Measurements from ENCODE around the gene HOXA4.

HOXA4 gene

GRCh38 chr7:27117887-27118491 lies 12.6 kb downstream of the HOXA4 start:
- 20% methylated on average over 15 of the region's 19 CpGs for WGBS
- H4K91ac ChIP-seq (ENCODE audit: low read length) = no peak overlapping the region
- no peak overlapping the region for H2BK12ac ChIP-seq (ENCODE audit: low read length in 2 of 2)
- peak overlapping the region; percentile 74 for H2AK5ac ChIP-seq (ENCODE audit: low read length, severe bottlenecking)
- peak overlapping the region; percentile 77 for H2BK5ac ChIP-seq (ENCODE audit: low read depth, low read length, poor library complexity, severe bottlenecking)
- no peaks in the 10 kb centered on the region for H3K79me1 ChIP-seq (replicated peaks; ENCODE audit: low read length, poor library complexity, severe bottlenecking)
- H3K4me1 ChIP-seq (ENCODE audit: control insufficient read depth, insufficient read depth, low read depth, low read length) = peaks cover 2% of the 10 kb centered on the region
- no peak overlapping the region for H3K14ac ChIP-seq (ENCODE audit: low read length in 2 of 2)
- H2BK15ac ChIP-seq (ENCODE audit: low read depth, poor library complexity, severe bottlenecking) = no peak overlapping the region
- peaks cover 18 to 34% of the 10 kb centered on the region in 2 experiments for H3K36me3 ChIP-seq (ENCODE audit: control insufficient read depth in 1 of 2, insufficient read depth in 2 of 2, low read depth in 1 of 2, low read length in 2 of 2)
- no peaks in the 10 kb centered on the region for H3K27me3 ChIP-seq (ENCODE audit: control insufficient read depth in 1 of 2, insufficient read depth in 1 of 2, low read length in 2 of 2)
- H3K23ac ChIP-seq (ENCODE audit: low read length in 2 of 2) = no peak overlapping the region
- H2BK120ac ChIP-seq (ENCODE audit: low read depth, low read length) = no peak overlapping the region
- no peak overlapping the region for H3K18ac ChIP-seq (ENCODE audit: low read depth in 1 of 2, low read length in 2 of 2)
- peak overlapping the region; percentile 99 for H3K27ac ChIP-seq (ENCODE audit: low read length, poor library complexity, severe bottlenecking)
- H4K8ac ChIP-seq (ENCODE audit: low read length) = no peak overlapping the region
- peak overlapping the region; percentile 91 for H3K4me2 ChIP-seq (ENCODE audit: low read length, poor library complexity, severe bottlenecking)
- H2AFZ ChIP-seq (ENCODE audit: low read depth, low read length) = no peak overlapping the region
- H3K9ac ChIP-seq (ENCODE audit: low read length) = peak overlapping the region; percentile 78
- peak; percentile 29 for DNase-seq
- no peak overlapping the region for H3K4ac ChIP-seq (ENCODE audit: low read depth in 1 of 2, low read length in 2 of 2)
- no peaks in the 10 kb centered on the region for H3K9me3 ChIP-seq (ENCODE audit: control insufficient read depth, low read length)
- H3K4me3 ChIP-seq (ENCODE audit: insufficient read depth in 1 of 2, low read depth in 1 of 2, low read length in 2 of 2) = peak overlapping the region; percentile 67 to 69

GRCh38 chr7:27116962-27117886 lies 13.3 kb downstream of the HOXA4 start:
- Histone ChIP-seq H3K9ac (ENCODE audit: low read length) (peak overlapping the region; percentile 78), H3K79me1 (replicated peaks; ENCODE audit: low read length, poor library complexity, severe bottlenecking) (no peaks in the 10 kb centered on the region), H3K4me2 (ENCODE audit: low read length, poor library complexity, severe bottlenecking) (peak overlapping the region; percentile 91), H2BK120ac (ENCODE audit: low read depth, low read length) (no peak overlapping the region), H2BK12ac (ENCODE audit: low read length in 2 of 2) (no peak overlapping the region), H3K4ac (ENCODE audit: low read depth in 1 of 2, low read length in 2 of 2) (no peak overlapping the region), H2AFZ (ENCODE audit: low read depth, low read length) (no peak overlapping the region), H2BK5ac (ENCODE audit: low read depth, low read length, poor library complexity, severe bottlenecking) (peak overlapping the region; percentile 77), H2BK15ac (ENCODE audit: low read depth, poor library complexity, severe bottlenecking) (no peak overlapping the region), H3K27ac (ENCODE audit: low read length, poor library complexity, severe bottlenecking) (peak overlapping the region; percentile 99), H3K23ac (ENCODE audit: low read length in 2 of 2) (peak overlapping the region in 1 of 2 experiments; percentile 1), H3K36me3 (ENCODE audit: control insufficient read depth in 1 of 2, insufficient read depth in 2 of 2, low read depth in 1 of 2, low read length in 2 of 2) (peaks cover 15 to 26% of the 10 kb centered on the region in 2 experiments), H3K9me3 (ENCODE audit: control insufficient read depth, low read length) (no peaks in the 10 kb centered on the region), H4K91ac (ENCODE audit: low read length) (no peak overlapping the region), H3K18ac (ENCODE audit: low read depth in 1 of 2, low read length in 2 of 2) (no peak overlapping the region), H4K8ac (ENCODE audit: low read length) (no peak overlapping the region), H3K27me3 (ENCODE audit: control insufficient read depth in 1 of 2, insufficient read depth in 1 of 2, low read length in 2 of 2) (no peaks in the 10 kb centered on the region), H3K14ac (ENCODE audit: low read length in 2 of 2) (no peak overlapping the region), H2AK5ac (ENCODE audit: low read length, severe bottlenecking) (peak overlapping the region; percentile 86), H3K4me3 (ENCODE audit: insufficient read depth in 1 of 2, low read depth in 1 of 2, low read length in 2 of 2) (peak overlapping the region; percentile 67 to 69), H3K4me1 (ENCODE audit: control insufficient read depth, insufficient read depth, low read depth, low read length) (peaks cover 2% of the 10 kb centered on the region)
- 40% methylated on average over 12 of the region's 12 CpGs for WGBS
- no peak for DNase-seq

- WGBS = 32% methylated on average over 17 of the region's 20 CpGs
- DNase-seq = no peak
- no peak overlapping the region for H4K91ac ChIP-seq (ENCODE audit: low read length)
- H3K4ac ChIP-seq (ENCODE audit: low read depth in 1 of 2, low read length in 2 of 2) = no peak overlapping the region
- peak overlapping the region; percentile 60 to 69 for H3K4me3 ChIP-seq (ENCODE audit: insufficient read depth in 1 of 2, low read depth in 1 of 2, low read length in 2 of 2)
- no peaks in the 10 kb centered on the region for H3K9me3 ChIP-seq (ENCODE audit: control insufficient read depth, low read length)
- H3K4me1 ChIP-seq (ENCODE audit: control insufficient read depth, insufficient read depth, low read depth, low read length) = peaks cover 2% of the 10 kb centered on the region
- H2BK12ac ChIP-seq (ENCODE audit: low read length in 2 of 2) = no peak overlapping the region
- no peak overlapping the region for H4K8ac ChIP-seq (ENCODE audit: low read length)
- no peak overlapping the region for H3K23ac ChIP-seq (ENCODE audit: low read length in 2 of 2)
- peak overlapping the region; percentile 99 for H3K27ac ChIP-seq (ENCODE audit: low read length, poor library complexity, severe bottlenecking)
- H2AK5ac ChIP-seq (ENCODE audit: low read length, severe bottlenecking) = peak overlapping the region; percentile 86
- no peaks in the 10 kb centered on the region for H3K79me1 ChIP-seq (replicated peaks; ENCODE audit: low read length, poor library complexity, severe bottlenecking)
- no peak overlapping the region for H2BK120ac ChIP-seq (ENCODE audit: low read depth, low read length)
- H3K4me2 ChIP-seq (ENCODE audit: low read length, poor library complexity, severe bottlenecking) = peak overlapping the region; percentile 91
- H3K18ac ChIP-seq (ENCODE audit: low read depth in 1 of 2, low read length in 2 of 2) = no peak overlapping the region
- H3K27me3 ChIP-seq (ENCODE audit: control insufficient read depth in 1 of 2, insufficient read depth in 1 of 2, low read length in 2 of 2) = no peaks in the 10 kb centered on the region
- H3K9ac ChIP-seq (ENCODE audit: low read length) = peak overlapping the region; percentile 78
- no peak overlapping the region for H3K14ac ChIP-seq (ENCODE audit: low read length in 2 of 2)
- no peak overlapping the region for H2BK15ac ChIP-seq (ENCODE audit: low read depth, poor library complexity, severe bottlenecking)
- H3K36me3 ChIP-seq (ENCODE audit: control insufficient read depth in 1 of 2, insufficient read depth in 2 of 2, low read depth in 1 of 2, low read length in 2 of 2) = peaks cover 15 to 17% of the 10 kb centered on the region in 2 experiments
- H2BK5ac ChIP-seq (ENCODE audit: low read depth, low read length, poor library complexity, severe bottlenecking) = peak overlapping the region; percentile 96
- no peak overlapping the region for H2AFZ ChIP-seq (ENCODE audit: low read depth, low read length)
Measured at GRCh38 chr7:27116031-27116961, 14.3 kb downstream of the HOXA4 start.
